Uterus (tissue), 4 donors: ENCODE measurements around the gene ERVH48-1. TPM values are rescaled to one million over a fixed set of nuclear protein-coding genes. Genes with fewer than 3 reads are reported as not detected.
"Not testable (repeated sequence)": the region's sequence is repeated elsewhere in the genome, so short reads cannot be mapped to it uniquely, and the experiment has no call there.

Source experiments
- DNase-seq, 2 donors: peaks; one replicate each; pipeline ENCODE4 v3.0.0-alpha.2; 2019 to 2020
- H3K27ac ChIP-seq, 2 donors: fragments of 200-600 bp; sonication (generic); 1 replicate in 1 of 2; 2 replicates in 1 of 2; pipeline ENCODE4 v1.5.1; 2016 to 2018
- H3K27me3 ChIP-seq, 2 donors: fragments of 200-600 bp; sonication (generic); one replicate each; pipeline ENCODE4 v1.5.1; 2018 to 2019; ENCODE audit warnings: control low read depth in 1 of 2
- H3K36me3 ChIP-seq, 2 donors: fragments of 200-600 bp; sonication (generic); one replicate each; pipeline ENCODE4 v1.5.1; 2019; ENCODE audit warnings: control low read depth in 1 of 2
- H3K4me1 ChIP-seq, 2 donors: fragments of 200-600 bp; sonication (generic); one replicate each; pipeline ENCODE4 v1.5.1; 2018 to 2019; ENCODE audit warnings: control low read depth in 1 of 2
- H3K4me3 ChIP-seq, 2 donors: fragments of 200-600 bp; sonication (generic); 1 replicate in 1 of 2; 2 replicates in 1 of 2; pipeline ENCODE4 v1.5.1; 2018 to 2019; ENCODE audit warnings: mild to moderate bottlenecking in 1 of 2
- H3K9me3 ChIP-seq, 2 donors: fragments of 200-600 bp; sonication (generic); one replicate each; pipeline ENCODE4 v1.5.1; 2019; ENCODE audit warnings: control low read depth in 1 of 2
- POLR2A ChIP-seq, 2 donors: fragments of 450-650 bp; IDR thresholded peaks; one replicate each; pipeline ENCODE4 v1.6.1; 2016; ENCODE audit warnings: antibody characterized with exemption in 2 of 2, mild to moderate bottlenecking in 1 of 2, moderate library complexity in 1 of 2
- intact Hi-C: fragments of 100-400 bp; cut with DNase I; formaldehyde crosslinking; loops from one replicate; pipeline ENCODE4 v1.15.1; 2023; ENCODE audit warnings: low total_unique reads
- total RNA-seq, 4 donors: library from RNA; depleted of rRNA in 3 of 4; stranded (reverse); fragments of >200 nt in 3 of 4; gene quantifications; one replicate each; pipeline versions ENCODE4 v1.1.0 to v1.2.4, GENCODE V29; 2014 to 2023
- TF ChIP-seq, protein P1 (sequence below), 4 experiments: fragments of 200-600 bp in 2 of 4; fragments of 450-650 bp in 2 of 4; sonication (generic) in 2 of 4; IDR thresholded peaks; one replicate each; pipeline ENCODE4 v1.5.1; 2016 to 2019; ENCODE audit warnings: antibody characterized with exemption in 4 of 4, mild to moderate bottlenecking in 2 of 4, moderate library complexity in 1 of 4
- donor health status: DM: yes; HTN: yes; CAD: no.

The ERVH48-1 gene
- total RNA-seq, 4 donors from 2014 or later, result not detected

- Histone ChIP-seq H3K4me1 (no peaks in the 10 kb centered on the region), H3K9me3 (no peaks in the 10 kb centered on the region), H3K4me3 (no peak overlapping the region), H3K27me3 (no peaks in the 10 kb centered on the region), H3K36me3 (no peaks in the 10 kb centered on the region), H3K27ac (no peak overlapping the region)
- DNase-seq, result no peak
- intact Hi-C loops, result no loop called here
- TF ChIP-seq POLR2A (IDR thresholded peaks at IDR 0.05), result no peak
- TF ChIP-seq, protein P1, sequence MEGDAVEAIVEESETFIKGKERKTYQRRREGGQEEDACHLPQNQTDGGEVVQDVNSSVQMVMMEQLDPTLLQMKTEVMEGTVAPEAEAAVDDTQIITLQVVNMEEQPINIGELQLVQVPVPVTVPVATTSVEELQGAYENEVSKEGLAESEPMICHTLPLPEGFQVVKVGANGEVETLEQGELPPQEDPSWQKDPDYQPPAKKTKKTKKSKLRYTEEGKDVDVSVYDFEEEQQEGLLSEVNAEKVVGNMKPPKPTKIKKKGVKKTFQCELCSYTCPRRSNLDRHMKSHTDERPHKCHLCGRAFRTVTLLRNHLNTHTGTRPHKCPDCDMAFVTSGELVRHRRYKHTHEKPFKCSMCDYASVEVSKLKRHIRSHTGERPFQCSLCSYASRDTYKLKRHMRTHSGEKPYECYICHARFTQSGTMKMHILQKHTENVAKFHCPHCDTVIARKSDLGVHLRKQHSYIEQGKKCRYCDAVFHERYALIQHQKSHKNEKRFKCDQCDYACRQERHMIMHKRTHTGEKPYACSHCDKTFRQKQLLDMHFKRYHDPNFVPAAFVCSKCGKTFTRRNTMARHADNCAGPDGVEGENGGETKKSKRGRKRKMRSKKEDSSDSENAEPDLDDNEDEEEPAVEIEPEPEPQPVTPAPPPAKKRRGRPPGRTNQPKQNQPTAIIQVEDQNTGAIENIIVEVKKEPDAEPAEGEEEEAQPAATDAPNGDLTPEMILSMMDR (IDR thresholded peaks at IDR 0.05), result no peak
These were observed 38.7 kb upstream of the ERVH48-1 start for GRCh38 chr21:42964086-42964485.

- H3K27ac ChIP-seq, result no peak overlapping the region
- no peaks in the 10 kb centered on the region for H3K9me3 ChIP-seq
- no peak overlapping the region for H3K4me3 ChIP-seq
- intact Hi-C loops, result no loop called here
- no peaks in the 10 kb centered on the region for H3K4me1 ChIP-seq
- no peak for DNase-seq
- no peaks in the 10 kb centered on the region for H3K27me3 ChIP-seq
- no peaks in the 10 kb centered on the region for H3K36me3 ChIP-seq
- TF ChIP-seq POLR2A (IDR thresholded peaks at IDR 0.05), result no peak
- TF ChIP-seq, protein P1 (IDR thresholded peaks at IDR 0.05), result no peak
These were observed 37.1 kb upstream of the ERVH48-1 start for GRCh38 chr21:42962380-42963007.

- DNase-seq, result no peak
- Histone ChIP-seq H3K4me1 (no peaks in the 10 kb centered on the region), H3K9me3 (no peaks in the 10 kb centered on the region), H3K27me3 (no peaks in the 10 kb centered on the region), H3K4me3 (no peak overlapping the region), H3K36me3 (no peaks in the 10 kb centered on the region), H3K27ac (no peak overlapping the region)
- intact Hi-C loops, result no loop called here
- TF ChIP-seq, protein P1 (IDR thresholded peaks at IDR 0.05), result no peak
- no peak for TF ChIP-seq POLR2A (IDR thresholded peaks at IDR 0.05)
These were observed 34.3 kb upstream of the ERVH48-1 start for GRCh38 chr21:42959728-42960127.

DNA sequence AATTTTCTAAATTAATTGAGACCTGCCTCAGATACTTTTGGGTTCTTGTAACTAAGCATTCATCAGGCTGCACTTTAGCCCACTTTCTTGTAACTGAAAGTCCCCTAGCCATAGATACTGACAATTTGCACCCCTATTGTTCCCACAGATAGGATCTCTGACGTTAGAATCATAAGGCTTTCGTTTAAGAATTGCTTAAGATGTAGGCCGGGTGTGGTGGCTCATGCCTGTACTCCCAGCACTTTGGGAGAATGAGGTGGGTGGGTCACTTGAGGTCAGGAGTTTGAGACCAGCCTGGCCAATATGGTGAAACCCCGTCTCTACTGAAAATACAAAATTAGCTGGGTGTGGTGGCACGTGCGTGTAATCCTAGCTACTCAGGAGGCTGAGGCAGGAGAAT is 32.7 kb upstream of the ERVH48-1 start:
- H3K27ac ChIP-seq, DNase-seq, H3K9me3 ChIP-seq, intact Hi-C loops, H3K4me3 ChIP-seq, H3K4me1 ChIP-seq, H3K27me3 ChIP-seq, H3K36me3 ChIP-seq: not testable (repeated sequence)

GRCh38 chr21:42956824-42957630 is 31.6 kb upstream of the ERVH48-1 start:
- Histone ChIP-seq H3K27ac (no peak overlapping the region), H3K36me3 (no peaks in the 10 kb centered on the region), H3K27me3 (no peaks in the 10 kb centered on the region), H3K4me3 (no peak overlapping the region), H3K4me1 (no peaks in the 10 kb centered on the region), H3K9me3 (no peaks in the 10 kb centered on the region)
- no peak for TF ChIP-seq POLR2A (IDR thresholded peaks at IDR 0.05)
- TF ChIP-seq, protein P1 (IDR thresholded peaks at IDR 0.05), result no peak
- intact Hi-C loops, result no loop called here
- DNase-seq, result no peak

GRCh38 chr21:42951193-42951592 is 25.8 kb upstream of the ERVH48-1 start:
- intact Hi-C loops, DNase-seq, H3K4me1 ChIP-seq: not testable (repeated sequence)

DNA sequence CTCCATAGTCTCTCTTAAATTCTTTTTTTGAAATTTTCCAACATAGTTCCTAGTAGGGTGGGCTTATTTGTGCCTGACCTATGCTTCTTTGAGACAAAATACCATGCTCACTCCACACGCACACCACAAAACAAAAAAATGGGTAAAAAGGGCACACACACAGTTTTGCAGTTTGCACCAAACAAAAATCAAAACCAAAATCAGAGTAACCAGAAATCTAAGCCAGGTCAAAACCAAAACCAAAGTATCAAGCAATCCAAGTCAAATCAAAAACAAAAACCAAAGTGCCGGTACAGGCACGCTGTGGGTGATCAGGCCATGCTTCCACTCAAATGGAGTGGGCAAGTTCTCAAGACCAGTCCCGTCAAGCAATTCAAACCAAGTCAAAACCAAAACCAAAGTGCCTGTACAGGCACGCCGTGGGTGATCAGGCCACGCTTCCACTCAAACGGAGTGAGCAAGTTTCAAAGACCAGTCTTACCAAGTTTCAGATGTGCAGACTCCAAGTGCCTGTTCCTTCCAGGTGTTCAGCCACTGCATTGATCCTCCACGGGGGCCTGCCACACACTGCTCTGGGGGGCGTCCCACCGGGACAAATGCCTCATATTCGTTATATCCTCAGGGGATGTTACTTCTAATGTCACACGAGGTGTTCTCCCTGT is 23.8 kb upstream of the ERVH48-1 start:
- H3K4me1 ChIP-seq, H3K27ac ChIP-seq, H3K9me3 ChIP-seq, intact Hi-C loops, H3K36me3 ChIP-seq, H3K4me3 ChIP-seq, DNase-seq, H3K27me3 ChIP-seq: not testable (repeated sequence)

More at GRCh38 chr21:42951193-42951592, 25.8 kb upstream of the ERVH48-1 start:
- H3K27me3 ChIP-seq, H3K4me3 ChIP-seq, H3K9me3 ChIP-seq, H3K36me3 ChIP-seq, H3K27ac ChIP-seq: not testable (repeated sequence)
